ENCODE measurements around the gene SELPLG. TPM values are rescaled to one million over a fixed set of nuclear protein-coding genes. Genes with fewer than 3 reads are reported as not detected.

The SELPLG gene
- total RNA-seq, 1 donor from 2014 or later, result 31.9 TPM

DNA sequence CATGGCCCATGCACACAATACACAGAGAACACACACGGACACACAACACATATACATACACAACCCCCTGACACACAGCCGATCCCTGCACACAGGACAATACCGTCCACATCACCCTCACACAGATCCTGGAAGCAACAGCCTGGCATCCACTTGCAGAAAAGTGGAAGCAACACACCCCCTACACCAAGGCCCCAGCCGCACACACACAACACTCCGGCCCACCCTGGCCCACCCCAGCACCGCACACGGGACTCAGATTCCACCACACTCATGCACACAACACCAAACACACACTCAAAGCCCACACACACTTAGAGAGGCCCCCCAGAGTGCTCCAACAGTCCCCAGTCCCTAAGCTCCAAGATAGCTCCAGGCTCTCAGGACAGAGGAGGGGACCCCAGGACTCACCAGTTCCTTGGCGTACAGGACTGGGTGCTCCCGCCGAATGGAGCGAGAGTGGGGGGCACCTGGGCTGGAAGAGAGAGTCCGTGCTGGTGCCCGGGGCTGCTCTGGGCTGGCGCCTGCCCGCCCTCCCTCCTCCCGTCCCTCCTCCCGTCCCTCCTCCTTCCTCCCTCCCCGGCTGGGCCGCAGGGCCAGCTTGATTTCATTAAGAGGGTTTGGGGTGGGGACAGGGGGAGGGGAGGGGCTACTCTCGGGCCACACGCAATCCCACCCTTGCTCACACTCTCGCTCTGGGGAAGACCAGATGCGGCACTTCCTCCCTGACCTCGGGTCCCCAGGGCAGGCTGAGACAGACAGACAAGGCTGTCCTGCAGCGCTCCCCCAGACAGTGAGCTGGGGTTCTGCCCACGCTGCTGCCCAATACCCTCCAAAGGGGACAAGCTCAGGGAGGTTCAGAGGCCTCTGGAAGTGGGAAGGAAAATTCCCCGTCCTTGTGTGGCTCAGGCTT, 35.9 kb downstream of the SELPLG start, which contains the start of gene TMEM119:
TSS of gene TMEM119 (minus strand) at position 526 of the 913 bp plus-strand sequence. CDS start 5,701 bp downstream, outside the sequence.
- no peak for DNase-seq
- TF ChIP-seq, protein P1, sequence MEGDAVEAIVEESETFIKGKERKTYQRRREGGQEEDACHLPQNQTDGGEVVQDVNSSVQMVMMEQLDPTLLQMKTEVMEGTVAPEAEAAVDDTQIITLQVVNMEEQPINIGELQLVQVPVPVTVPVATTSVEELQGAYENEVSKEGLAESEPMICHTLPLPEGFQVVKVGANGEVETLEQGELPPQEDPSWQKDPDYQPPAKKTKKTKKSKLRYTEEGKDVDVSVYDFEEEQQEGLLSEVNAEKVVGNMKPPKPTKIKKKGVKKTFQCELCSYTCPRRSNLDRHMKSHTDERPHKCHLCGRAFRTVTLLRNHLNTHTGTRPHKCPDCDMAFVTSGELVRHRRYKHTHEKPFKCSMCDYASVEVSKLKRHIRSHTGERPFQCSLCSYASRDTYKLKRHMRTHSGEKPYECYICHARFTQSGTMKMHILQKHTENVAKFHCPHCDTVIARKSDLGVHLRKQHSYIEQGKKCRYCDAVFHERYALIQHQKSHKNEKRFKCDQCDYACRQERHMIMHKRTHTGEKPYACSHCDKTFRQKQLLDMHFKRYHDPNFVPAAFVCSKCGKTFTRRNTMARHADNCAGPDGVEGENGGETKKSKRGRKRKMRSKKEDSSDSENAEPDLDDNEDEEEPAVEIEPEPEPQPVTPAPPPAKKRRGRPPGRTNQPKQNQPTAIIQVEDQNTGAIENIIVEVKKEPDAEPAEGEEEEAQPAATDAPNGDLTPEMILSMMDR (IDR thresholded peaks at IDR 0.05), result no peak
- ATAC-seq, result peak; percentile 50

DNA sequence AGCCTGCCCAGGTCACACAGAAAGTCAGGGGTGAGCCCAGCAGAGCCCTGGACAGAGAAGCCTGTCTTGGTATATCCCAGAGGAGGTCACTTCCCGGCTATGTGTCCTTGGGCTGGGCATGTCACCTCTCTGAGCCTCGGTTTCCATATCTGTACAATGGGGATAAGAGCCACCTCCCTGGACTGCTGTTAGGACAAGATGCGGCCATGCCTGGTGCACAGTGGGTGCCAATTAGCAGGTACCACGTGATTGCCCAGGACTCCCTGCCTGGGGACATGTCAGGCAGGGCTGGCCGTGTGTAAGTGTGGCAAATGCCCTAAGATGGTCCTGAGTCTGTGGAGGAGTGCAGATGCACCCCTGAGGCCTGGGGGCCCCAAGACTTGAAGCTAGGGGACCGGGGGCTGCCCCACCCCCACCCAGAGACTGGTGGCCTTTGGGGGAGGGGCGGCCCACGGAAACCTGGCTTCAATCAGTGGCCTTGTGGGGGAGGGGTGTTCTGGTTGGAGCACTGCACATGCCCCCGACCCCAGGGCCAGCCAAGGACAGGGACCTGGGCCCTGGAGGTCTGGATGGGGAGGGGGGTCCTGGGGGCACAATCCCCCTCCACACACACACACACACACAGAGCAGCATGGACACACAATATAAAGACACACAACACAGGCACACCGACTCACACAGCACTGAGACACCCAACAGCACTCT, 36.7 kb downstream of the SELPLG start:
- DNase-seq (no peak), ATAC-seq (no peak)
- peak overlapping the region; percentile 45 for H3K27ac ChIP-seq
- intact Hi-C loops (cut with DNase I), result no loop called here
- H3K4me1 ChIP-seq, result no peaks in the 10 kb centered on the region
- H3K27me3 ChIP-seq, result no peaks in the 10 kb centered on the region
- TF ChIP-seq, protein P1 (IDR thresholded peaks at IDR 0.05), result no peak
- no peaks in the 10 kb centered on the region for H3K9me3 ChIP-seq
- H3K4me3 ChIP-seq, result peak overlapping the region; percentile 41
- no peaks in the 10 kb centered on the region for H3K36me3 ChIP-seq

More for the DNA sequence above, 35.9 kb downstream of the SELPLG start, which contains the start of gene TMEM119:
- Histone ChIP-seq H3K27ac (peak within 1 kb of the TSS; percentile 45), H3K36me3 (no peaks in the 10 kb centered on the region), H3K27me3 (no peaks in the 10 kb centered on the region), H3K4me1 (no peaks in the 10 kb centered on the region), H3K9me3 (no peaks in the 10 kb centered on the region), H3K4me3 (peak within 1 kb of the TSS; percentile 41)
- intact Hi-C loops (cut with DNase I), result no loop called here

DNA sequence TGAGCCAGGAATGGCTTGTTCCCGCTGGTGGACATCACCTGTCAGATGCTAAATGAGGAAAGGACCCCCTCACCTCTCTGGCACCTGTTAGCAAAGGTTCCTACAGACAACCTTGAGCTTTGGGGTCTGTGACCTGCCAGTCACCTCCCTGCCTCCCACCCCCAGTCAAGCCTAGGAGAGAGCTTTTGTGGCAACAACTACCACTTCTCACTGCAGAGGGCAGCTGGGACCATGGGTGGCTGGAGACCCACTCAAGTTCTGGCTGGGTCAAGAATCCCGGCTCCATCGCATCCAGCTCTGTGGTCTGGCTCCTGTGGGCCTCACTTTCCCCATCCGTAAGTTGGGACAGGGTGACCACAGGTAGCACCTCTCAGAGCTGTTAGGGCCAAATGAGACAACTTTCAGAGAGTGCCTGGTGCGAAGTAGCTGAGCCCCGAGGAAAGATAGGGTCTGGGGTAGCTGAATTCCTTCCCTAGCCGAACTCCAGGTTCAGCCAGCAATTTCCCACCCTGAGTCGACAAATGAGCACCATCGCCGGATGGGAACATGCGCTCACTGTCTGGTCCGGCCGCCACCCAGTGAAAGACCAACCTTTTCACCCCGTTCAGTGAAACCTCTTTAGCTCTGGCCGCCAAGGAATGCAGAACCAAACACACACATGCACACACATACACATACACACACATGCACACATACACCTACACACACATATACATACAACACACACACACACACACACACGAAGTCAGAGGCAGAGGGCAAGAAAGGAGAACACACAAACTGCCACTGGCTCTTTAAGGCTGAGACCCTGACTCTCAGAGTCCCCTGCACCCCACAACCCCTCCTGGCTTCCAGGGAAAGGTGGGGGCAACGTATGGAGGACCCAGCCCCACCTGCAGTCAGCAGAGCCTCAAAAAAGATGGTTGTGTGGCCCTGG, 37.7 kb downstream of the SELPLG start:
- intact Hi-C loops (cut with DNase I), result no loop called here
- DNase-seq (no peak), ATAC-seq (no peak)
- Histone ChIP-seq H3K27ac (peak overlapping the region; percentile 39), H3K36me3 (no peaks in the 10 kb centered on the region), H3K4me1 (no peaks in the 10 kb centered on the region), H3K4me3 (peak overlapping the region; percentile 41), H3K27me3 (no peaks in the 10 kb centered on the region), H3K9me3 (no peaks in the 10 kb centered on the region)
- TF ChIP-seq, protein P1 (IDR thresholded peaks at IDR 0.05), result no peak

DNA sequence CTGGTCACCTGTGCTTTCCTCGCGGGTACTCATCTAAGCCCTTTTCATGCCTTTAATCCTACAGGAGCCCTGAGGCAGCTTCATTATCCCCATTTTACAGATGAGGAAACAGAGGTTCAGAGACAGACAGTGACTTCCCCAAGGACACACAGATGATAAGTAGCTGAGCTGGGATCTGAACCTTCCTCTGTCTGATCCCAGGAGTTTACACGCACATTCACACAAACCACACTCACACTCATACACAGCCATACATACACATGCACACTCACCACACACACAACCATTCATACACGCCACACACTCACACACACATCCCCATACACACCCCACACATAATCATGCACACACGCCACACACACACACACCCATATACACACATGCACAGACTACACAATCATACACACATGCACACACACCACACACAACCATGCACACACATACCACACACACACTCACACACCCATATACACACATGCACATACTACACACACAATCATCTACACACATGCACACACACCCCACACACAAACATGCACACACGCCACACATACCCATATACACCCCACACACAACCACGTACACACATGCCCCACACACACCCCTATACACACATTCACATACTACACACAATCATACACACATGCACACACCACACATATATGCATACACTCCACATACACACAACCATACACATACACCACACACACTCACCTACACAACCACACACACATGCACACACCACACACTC, 38.6 kb downstream of the SELPLG start:
- no peak for ATAC-seq
- intact Hi-C loops (cut with DNase I), result no loop called here
- Histone ChIP-seq H3K4me1 (no peaks in the 10 kb centered on the region), H3K4me3 (peak overlapping the region; percentile 41), H3K9me3 (no peaks in the 10 kb centered on the region), H3K27ac (no peak overlapping the region), H3K36me3 (no peaks in the 10 kb centered on the region), H3K27me3 (no peaks in the 10 kb centered on the region)
- TF ChIP-seq, protein P1 (IDR thresholded peaks at IDR 0.05), result no peak
- DNase-seq, result no peak

All from upper lobe of right lung (tissue), 1 donor.